K562 (cell line): Measurements from ENCODE around the gene LY6G5B. TPM values are rescaled to one million over a fixed set of nuclear protein-coding genes. Genes with fewer than 3 reads are reported as not detected.

Experiments
- GABPA ChIP-seq: fragments of 200-800 bp; sonication (Bioruptor generic); conservative IDR thresholded peaks from 2 replicates; pipeline ENCODE4 v1.6.1; 2016; ENCODE audit warnings: low read depth, missing genetic modification characterization, missing compliant biosample characterization
- MAZ ChIP-seq, 2 experiments: fragments of 450-650 bp in 1 of 2; sonication (generic) in 1 of 2; formaldehyde crosslinking; IDR thresholded peaks in 1 of 2; conservative IDR thresholded peaks in 1 of 2; 2 replicates each; pipeline versions ENCODE4 v1.4.0 to v1.5.0; 2020; ENCODE audit warnings: mild to moderate bottlenecking in 1 of 2, missing genetic modification reagents in 1 of 2
- MBD1 ChIP-seq: fragments of 250-450 bp; sonication (Bioruptor Pico); IDR thresholded peaks from 2 replicates; pipeline ENCODE4 v1.8.0; 2022; ENCODE audit warnings: inconsistent platforms
- MBD2 ChIP-seq: sonication (generic); IDR thresholded peaks from 2 replicates; pipeline ENCODE4 v1.6.1; 2016; ENCODE audit warnings: low read depth, borderline replicate concordance
- MCM7 ChIP-seq, 2 experiments: fragments of 450-650 bp; IDR thresholded peaks; 2 replicates each; pipeline ENCODE4 v1.6.1; 2016 to 2018
- MTA1 ChIP-seq: fragments of 450-650 bp; IDR thresholded peaks from 2 replicates; pipeline ENCODE4 v1.6.1; 2017; ENCODE audit warnings: borderline replicate concordance
- POLR2AphosphoS2 ChIP-seq: IDR thresholded peaks from 2 replicates; pipeline ENCODE4 v1.6.1; 2012; ENCODE audit warnings: low read length, improper control_type of control experiment
- POLR2AphosphoS5 ChIP-seq: IDR thresholded peaks from 2 replicates; pipeline ENCODE4 v1.6.1; 2011; ENCODE audit warnings: mild to moderate bottlenecking, low read depth, low read length, moderate library complexity; ENCODE audit not compliant: control insufficient read depth, insufficient read depth
- PTRF ChIP-seq: fragments of 450-650 bp; IDR thresholded peaks from 2 replicates; pipeline ENCODE4 v1.6.1; 2016; ENCODE audit warnings: mild to moderate bottlenecking, missing genetic modification characterization, missing compliant biosample characterization
- SMAD4 ChIP-seq: fragments of 250-450 bp; sonication (Bioruptor Pico); conservative IDR thresholded peaks from 2 replicates; pipeline ENCODE4 v1.8.0; 2021; ENCODE audit warnings: inconsistent platforms, mild to moderate bottlenecking, moderate library complexity
- SRSF9 ChIP-seq: fragments of 200-400 bp; formaldehyde crosslinking; IDR thresholded peaks from 2 replicates; pipeline ENCODE4 v1.6.1; 2017; ENCODE audit warnings: low read depth, low read length, borderline replicate concordance
- ZNF239 ChIP-seq: fragments of 250-450 bp; sonication (Bioruptor Pico); IDR thresholded peaks from 2 replicates; pipeline ENCODE4 v1.4.0; 2020; ENCODE audit warnings: mild to moderate bottlenecking
- ZNF707 ChIP-seq: fragments of 250-450 bp; sonication (Bioruptor Pico); conservative IDR thresholded peaks from 2 replicates; pipeline ENCODE4 v1.8.0; 2022; ENCODE audit warnings: inconsistent platforms, mild to moderate bottlenecking, moderate library complexity
- polyA plus RNA-seq, 8 experiments: library from polyadenylated mRNA; depleted of rRNA in 4 of 8; stranded (reverse) in 5 of 8; unstranded in 3 of 8; fragments of >200 nt; fragmentation: Nextera tagmentation in 2 of 8; fragmentation: Illumina TruSeq in 1 of 8; extraction: Ambion mirVana in 2 of 8; extraction: Trizol in 1 of 8; gene quantifications; 2 replicates each; pipeline versions ENCODE4 v1.2.1 to v1.2.3, GENCODE V29; 2011 to 2014; ENCODE audit warnings: inconsistent platforms in 1 of 8, missing spikeins in 1 of 8
- total RNA-seq, 7 experiments: library from RNA; depleted of rRNA in 6 of 7; stranded (reverse); fragments of >200 nt in 6 of 7; fragmentation: Illumina TruSeq in 2 of 7; extraction: Trizol in 2 of 7; gene quantifications; 2 replicates each; pipeline versions ENCODE4 v1.2.1 to v1.2.3, GENCODE V29; 2011 to 2021; ENCODE audit warnings: low replicate concordance in 1 of 7
- TF ChIP-seq, protein P1 (sequence below), 2 experiments: fragments of 450-650 bp in 1 of 2; sonication (generic) in 1 of 2; formaldehyde crosslinking in 1 of 2; IDR thresholded peaks; 2 replicates each; pipeline versions ENCODE4 v1.7.1 to v1.9.0; 2016 to 2022; ENCODE audit warnings: inconsistent platforms in 1 of 2, mild to moderate bottlenecking in 1 of 2, missing genetic modification reagents in 1 of 2

The LY6G5B gene
- total and polyA plus RNA-seq, 9 of the 15 experiments (the other 6 are each of a cell fraction or from before 2014, with no cell fraction given): 6.0 to 27.0 (median 7.5) TPM

DNA sequence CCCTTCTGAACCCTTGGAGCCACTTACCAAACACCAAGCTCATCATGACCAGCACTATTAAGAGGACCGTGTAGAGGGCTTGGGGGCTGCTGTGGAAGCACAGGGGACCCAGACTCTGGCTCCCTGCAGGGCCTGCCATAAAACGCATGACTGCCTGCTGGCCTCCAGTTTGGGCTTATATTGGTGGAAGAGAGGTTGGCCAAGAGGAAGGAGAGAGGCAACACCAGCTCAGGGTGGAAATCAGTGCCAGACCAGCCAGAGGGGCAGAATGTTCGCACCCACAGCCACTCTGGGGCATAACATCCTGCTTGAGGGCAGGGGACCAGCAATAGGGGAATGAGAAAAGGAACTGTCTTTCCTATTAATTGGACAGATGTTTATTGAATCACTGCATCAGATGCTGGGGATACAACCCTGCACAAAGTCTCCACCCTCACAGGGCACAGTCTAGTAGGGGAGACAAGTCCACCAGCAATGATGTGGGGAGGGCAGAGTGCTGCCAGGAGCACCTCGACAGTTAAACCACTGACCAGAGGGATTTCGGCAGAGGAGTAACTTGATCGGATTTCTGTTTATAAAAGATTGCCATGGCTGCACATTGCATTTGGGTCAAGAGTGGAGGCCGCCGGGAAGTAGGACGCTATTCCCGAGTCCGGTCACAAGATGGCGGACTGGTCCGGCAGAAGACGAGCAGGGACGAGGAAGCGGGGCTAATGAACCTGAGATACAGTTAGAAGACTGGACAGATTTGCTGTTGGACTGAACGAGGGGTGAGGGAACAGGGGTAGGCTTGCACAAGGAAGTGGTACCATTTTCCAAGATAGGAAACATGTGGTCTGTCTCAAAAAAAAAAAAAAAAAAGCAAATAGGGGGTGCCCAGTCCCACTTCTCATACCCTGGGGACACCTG, 10.7 kb downstream of the LY6G5B start, which contains the start of gene LY6G5C (continued):
- TF ChIP-seq, protein P1, sequence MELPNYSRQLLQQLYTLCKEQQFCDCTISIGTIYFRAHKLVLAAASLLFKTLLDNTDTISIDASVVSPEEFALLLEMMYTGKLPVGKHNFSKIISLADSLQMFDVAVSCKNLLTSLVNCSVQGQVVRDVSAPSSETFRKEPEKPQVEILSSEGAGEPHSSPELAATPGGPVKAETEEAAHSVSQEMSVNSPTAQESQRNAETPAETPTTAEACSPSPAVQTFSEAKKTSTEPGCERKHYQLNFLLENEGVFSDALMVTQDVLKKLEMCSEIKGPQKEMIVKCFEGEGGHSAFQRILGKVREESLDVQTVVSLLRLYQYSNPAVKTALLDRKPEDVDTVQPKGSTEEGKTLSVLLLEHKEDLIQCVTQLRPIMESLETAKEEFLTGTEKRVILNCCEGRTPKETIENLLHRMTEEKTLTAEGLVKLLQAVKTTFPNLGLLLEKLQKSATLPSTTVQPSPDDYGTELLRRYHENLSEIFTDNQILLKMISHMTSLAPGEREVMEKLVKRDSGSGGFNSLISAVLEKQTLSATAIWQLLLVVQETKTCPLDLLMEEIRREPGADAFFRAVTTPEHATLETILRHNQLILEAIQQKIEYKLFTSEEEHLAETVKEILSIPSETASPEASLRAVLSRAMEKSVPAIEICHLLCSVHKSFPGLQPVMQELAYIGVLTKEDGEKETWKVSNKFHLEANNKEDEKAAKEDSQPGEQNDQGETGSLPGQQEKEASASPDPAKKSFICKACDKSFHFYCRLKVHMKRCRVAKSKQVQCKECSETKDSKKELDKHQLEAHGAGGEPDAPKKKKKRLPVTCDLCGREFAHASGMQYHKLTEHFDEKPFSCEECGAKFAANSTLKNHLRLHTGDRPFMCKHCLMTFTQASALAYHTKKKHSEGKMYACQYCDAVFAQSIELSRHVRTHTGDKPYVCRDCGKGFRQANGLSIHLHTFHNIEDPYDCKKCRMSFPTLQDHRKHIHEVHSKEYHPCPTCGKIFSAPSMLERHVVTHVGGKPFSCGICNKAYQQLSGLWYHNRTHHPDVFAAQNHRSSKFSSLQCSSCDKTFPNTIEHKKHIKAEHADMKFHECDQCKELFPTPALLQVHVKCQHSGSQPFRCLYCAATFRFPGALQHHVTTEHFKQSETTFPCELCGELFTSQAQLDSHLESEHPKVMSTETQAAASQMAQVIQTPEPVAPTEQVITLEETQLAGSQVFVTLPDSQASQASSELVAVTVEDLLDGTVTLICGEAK (IDR thresholded peaks at IDR 0.05): no peak
- TF ChIP-seq, protein P1 (CRISPR knock-in tag; IDR thresholded peaks at IDR 0.05): no peak
- TF ChIP-seq MAZ (CRISPR knock-in tag; conservative IDR thresholded peaks at IDR 0.05 in 1 of 2, IDR thresholded peaks at IDR 0.05 in 1 of 2) (peak; percentile 28 to 71; a peak in 2 of 4 replicates), ZNF239 (CRISPR knock-in tag) (peak; percentile 38), MBD1 (CRISPR knock-in tag) (no peak), PTRF (tag) (no peak), POLR2AphosphoS2 (no peak), MTA1 (no peak), POLR2AphosphoS5 (no peak), MCM7 (IDR thresholded peaks at IDR 0.05) (no peak), GABPA (tag) (no peak), MBD2 (no peak; the same call in 1 of the 2 replicates), SRSF9 (no peak), ZNF707 (CRISPR knock-in tag) (no peak), SMAD4 (CRISPR knock-in tag) (peak; percentile 18; the same call in 1 of the 2 replicates)
